PFSK-1 (cell line): ENCODE data around the gene MAD1L1.

Source experiments
- FOXP2 ChIP-seq: optimal IDR thresholded peaks from 2 replicates; pipeline ENCODE3; 2011; ENCODE audit warnings: borderline replicate concordance, control low read depth, inconsistent platforms; ENCODE audit not compliant: insufficient read depth; ENCODE audit errors: extremely low read length, extremely low read depth
- POLR2AphosphoS5 ChIP-seq: IDR thresholded peaks from 2 replicates; pipeline ENCODE4 v1.6.1; 2012; ENCODE audit warnings: low read depth, mild to moderate bottlenecking, control low read depth, low read length, moderate library complexity
- SIN3A ChIP-seq: IDR thresholded peaks from 2 replicates; pipeline ENCODE4 v1.6.1; 2012; ENCODE audit warnings: mild to moderate bottlenecking, low read length, moderate library complexity, borderline replicate concordance; ENCODE audit not compliant: insufficient read depth
- TAF1 ChIP-seq: IDR thresholded peaks from 2 replicates; pipeline ENCODE4 v1.6.1; 2012; ENCODE audit warnings: low read length, control low read depth, borderline replicate concordance; ENCODE audit not compliant: insufficient read depth
- TF ChIP-seq, protein P1 (sequence below), 2 experiments: IDR thresholded peaks; 2 replicates each; pipeline versions ENCODE4 v1.6.1 to v1.8.0; 2011 to 2012; ENCODE audit warnings: low read depth in 2 of 2, low read length in 2 of 2, control low read depth in 1 of 2, inconsistent platforms in 1 of 2, mild to moderate bottlenecking in 1 of 2, moderate library complexity in 1 of 2; ENCODE audit not compliant: insufficient read depth in 1 of 2

Gene MAD1L1

DNA sequence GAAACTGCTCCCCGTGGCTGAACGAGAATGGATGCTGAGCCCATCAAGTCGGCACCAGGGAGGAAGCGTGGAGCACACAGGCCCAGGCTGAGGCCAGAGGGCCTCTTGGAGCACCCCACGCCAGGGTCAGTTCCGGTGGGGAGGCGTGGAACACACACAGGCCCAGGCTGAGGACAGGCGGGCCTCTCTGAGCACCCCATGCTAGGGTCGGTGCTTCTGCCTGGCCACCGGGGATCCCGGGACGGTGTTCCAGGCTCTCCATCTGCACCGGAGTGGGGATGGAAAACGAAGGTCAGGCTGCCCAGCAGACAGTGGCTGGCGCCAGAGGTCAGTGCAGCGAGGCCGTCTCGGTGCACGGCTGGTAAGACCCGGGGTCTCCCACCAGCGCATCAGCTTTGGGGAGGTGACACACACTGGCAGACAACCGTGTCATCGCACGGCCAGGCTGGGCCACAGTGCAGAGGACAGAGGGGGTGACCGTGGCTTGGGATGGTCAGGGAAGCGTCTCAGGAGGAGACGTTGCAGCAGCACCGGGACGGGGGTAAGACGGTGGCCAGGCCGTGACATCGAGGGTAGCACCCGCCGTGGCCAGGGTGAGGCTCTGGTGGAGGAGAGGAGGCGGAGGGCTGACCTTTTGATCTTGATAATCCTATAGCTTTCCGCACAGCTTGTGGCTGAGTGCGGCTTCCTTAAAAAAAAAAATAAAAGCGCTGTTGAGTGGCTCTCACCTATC, 358.7 kb downstream of the MAD1L1 start:
- TF ChIP-seq, protein P1, sequence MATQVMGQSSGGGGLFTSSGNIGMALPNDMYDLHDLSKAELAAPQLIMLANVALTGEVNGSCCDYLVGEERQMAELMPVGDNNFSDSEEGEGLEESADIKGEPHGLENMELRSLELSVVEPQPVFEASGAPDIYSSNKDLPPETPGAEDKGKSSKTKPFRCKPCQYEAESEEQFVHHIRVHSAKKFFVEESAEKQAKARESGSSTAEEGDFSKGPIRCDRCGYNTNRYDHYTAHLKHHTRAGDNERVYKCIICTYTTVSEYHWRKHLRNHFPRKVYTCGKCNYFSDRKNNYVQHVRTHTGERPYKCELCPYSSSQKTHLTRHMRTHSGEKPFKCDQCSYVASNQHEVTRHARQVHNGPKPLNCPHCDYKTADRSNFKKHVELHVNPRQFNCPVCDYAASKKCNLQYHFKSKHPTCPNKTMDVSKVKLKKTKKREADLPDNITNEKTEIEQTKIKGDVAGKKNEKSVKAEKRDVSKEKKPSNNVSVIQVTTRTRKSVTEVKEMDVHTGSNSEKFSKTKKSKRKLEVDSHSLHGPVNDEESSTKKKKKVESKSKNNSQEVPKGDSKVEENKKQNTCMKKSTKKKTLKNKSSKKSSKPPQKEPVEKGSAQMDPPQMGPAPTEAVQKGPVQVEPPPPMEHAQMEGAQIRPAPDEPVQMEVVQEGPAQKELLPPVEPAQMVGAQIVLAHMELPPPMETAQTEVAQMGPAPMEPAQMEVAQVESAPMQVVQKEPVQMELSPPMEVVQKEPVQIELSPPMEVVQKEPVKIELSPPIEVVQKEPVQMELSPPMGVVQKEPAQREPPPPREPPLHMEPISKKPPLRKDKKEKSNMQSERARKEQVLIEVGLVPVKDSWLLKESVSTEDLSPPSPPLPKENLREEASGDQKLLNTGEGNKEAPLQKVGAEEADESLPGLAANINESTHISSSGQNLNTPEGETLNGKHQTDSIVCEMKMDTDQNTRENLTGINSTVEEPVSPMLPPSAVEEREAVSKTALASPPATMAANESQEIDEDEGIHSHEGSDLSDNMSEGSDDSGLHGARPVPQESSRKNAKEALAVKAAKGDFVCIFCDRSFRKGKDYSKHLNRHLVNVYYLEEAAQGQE (IDR thresholded peaks at IDR 0.05; ENCODE audit: insufficient read depth in 1 of 2, low read depth in 2 of 2, low read length in 2 of 2), result no peak
- TF ChIP-seq SIN3A (no peak), POLR2AphosphoS5 (no peak)

DNA sequence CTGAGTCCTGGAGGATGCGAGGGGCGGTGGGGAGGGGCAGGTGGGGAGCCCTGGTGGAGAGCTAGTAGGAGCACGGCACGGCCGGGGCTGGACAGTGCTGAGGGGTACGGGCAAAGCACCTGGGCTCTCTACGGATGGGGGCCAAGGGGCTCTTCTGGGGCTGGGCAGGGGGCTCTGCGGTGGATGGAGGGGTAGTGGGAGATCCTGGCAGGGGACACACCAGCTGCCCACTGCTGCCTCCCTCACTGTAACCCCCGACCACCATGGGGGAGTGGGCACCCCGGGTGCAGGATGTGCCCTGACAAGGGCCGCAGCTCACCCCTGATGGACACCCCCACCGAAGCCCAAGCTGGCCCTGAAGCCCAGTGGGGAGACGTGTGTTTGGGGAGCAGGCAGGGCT, 359.3 kb downstream of the MAD1L1 start:
- no peak for TF ChIP-seq SIN3A
- no peak for TF ChIP-seq FOXP2
- TF ChIP-seq, protein P1 (IDR thresholded peaks at IDR 0.05; ENCODE audit: insufficient read depth in 1 of 2, low read depth in 2 of 2, low read length in 2 of 2), result no peak
- no peak for TF ChIP-seq TAF1
- TF ChIP-seq POLR2AphosphoS5, result no peak

DNA sequence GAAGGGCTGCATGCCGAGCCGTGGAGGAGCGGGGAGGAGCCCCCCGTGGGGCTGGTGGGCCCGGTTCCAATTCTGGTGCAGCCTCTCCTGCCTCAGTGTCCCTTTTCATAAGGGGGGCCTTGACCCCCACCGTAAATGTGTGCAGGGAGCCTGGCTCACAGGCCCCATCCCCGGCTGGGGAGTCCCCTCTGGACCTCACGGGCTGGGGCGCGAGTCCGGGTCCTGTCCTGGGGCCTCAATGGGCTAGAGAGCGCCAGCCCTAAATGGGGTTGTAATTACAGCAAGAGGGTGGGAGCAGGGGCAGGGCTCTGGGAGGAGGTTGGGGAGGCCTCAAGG, 359.7 kb downstream of the MAD1L1 start:
- TF ChIP-seq POLR2AphosphoS5 (no peak), TAF1 (no peak), SIN3A (no peak), FOXP2 (no peak)
- TF ChIP-seq, protein P1 (IDR thresholded peaks at IDR 0.05; ENCODE audit: insufficient read depth in 1 of 2, low read depth in 2 of 2, low read length in 2 of 2), result no peak

DNA sequence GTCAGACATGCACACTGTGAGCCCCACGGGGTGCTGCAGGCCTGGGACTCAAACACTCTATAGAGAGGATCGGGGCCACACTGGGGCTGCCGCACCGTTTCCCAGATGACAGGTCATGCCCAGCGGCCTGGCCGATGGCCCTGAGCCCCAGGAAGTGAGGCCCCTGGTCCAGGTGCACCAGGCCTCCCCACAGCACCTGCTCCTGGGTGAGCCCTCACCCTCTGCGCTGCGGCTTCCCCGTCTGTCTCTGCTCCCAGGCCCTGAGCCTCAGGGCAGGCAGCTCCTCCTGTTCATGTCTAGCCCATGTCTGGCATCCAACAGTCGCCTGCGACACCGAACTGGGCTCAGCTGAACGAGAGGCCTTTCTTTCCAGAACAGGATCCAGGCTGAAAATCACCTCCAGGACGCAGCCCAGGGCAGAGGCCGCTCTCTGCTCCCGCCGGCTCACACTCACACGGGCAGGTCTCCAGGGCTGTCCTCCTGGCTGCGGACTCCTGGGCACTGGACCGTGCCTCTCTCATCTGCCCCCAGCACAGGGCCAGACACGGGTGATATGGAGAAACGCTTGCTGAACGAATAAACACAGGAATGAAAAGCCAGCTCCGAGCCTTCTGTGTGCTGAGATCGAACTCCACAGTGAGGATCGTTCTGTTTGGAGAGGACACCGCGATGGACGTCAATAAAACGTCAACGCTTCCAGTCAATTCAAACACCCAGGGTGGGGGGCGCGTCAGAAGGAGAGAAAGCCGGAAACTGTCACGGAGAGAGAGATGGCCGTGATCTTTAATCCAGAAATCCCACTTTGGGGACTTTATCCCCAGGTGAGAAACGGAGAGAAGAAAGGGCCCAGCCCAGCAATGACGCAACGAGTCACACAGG, 360.3 kb downstream of the MAD1L1 start:
- TF ChIP-seq SIN3A, result no peak
- TF ChIP-seq, protein P1 (IDR thresholded peaks at IDR 0.05; ENCODE audit: insufficient read depth in 1 of 2, low read depth in 2 of 2, low read length in 2 of 2), result no peak
- no peak for TF ChIP-seq POLR2AphosphoS5
- no peak for TF ChIP-seq FOXP2
- no peak for TF ChIP-seq TAF1
